ENCODE results near the gene CORIN.

CORIN gene

DNA sequence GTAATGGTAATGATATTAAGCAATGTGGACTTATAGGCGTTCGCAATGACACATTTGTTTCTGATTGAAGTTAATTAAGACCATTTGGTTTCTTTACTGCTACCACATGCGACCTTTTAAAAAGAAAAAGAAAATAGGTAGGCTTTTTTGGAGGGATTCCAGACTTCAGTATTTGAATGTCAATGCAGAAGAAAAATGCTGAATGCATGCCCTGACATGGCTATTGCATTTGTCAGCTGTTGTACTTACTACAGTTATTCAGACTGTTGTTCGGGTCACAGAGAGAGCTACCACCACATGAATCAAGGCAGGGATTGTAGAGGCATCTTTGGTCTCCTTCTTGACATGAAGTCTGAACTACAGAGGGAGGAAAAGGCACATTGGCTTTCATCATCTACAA is 163.7 kb downstream of the CORIN start:
- DNase-seq: no peak

DNA sequence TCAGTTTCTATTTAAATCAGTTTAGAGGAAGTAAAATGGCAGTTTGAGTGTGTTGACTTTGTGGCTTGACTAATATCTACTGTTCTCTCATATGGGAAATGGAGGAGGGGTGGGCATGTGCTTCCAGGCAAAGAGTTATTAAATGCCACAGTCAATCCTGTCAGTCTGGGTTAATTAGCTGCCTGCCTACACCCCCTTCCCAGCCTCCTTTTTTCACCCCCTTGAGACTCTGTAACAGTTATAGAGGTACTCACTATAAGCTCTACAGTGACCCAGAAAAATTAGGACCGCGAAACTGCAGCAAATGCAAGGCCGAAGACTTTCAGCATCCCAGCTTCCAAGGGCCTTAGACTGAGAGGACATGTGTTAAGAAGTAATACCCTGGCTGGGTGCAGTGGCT is 165.2 kb downstream of the CORIN start:
- no peak for DNase-seq

DNA sequence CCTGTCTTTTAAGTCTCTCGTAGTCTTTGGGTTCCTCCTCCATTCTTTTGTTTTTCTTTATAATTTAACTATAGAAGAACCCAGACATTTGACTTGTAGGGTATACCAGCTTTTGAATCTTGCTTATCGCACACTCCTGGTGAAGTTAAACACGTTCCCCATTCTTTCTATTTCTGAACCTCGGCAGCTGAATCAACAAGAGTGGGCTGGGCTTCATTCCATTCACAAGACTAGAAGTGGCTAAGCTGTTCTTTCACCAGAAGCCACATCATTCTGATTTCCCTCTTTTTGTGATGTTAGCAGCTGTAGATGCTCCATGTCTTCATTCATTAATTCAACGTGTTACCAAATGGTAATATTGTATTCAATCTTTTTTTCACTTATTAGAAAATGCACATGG is 167.9 kb downstream of the CORIN start:
- no peak for DNase-seq

DNA sequence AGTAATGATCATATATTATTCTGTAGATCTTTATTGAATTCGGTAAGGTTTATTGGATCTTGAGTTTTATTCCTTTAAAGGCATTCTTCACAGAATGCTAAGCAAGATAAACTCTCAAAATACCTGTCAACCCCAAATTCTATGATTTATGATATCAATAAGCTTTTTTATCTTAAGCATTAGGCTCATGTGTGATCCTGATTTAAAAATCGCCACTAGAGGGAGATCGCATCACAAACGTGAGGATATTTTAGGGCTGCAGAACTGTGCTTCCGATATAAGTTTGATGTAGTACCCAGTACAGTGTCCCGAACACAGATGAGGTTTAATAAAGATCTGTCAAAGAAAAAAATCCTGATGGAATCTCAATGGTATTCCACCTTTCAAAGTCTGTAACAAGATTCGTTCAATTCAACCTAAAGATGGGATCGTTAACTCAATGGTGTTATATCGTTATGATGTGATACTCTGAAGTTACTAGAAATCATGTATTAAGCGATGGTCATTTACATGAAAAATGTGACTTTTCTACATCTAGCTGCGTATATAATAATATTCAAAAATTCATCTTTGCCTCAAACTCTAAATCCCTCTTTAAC is 169.0 kb downstream of the CORIN start:
- DNase-seq: peak; percentile 60

DNA sequence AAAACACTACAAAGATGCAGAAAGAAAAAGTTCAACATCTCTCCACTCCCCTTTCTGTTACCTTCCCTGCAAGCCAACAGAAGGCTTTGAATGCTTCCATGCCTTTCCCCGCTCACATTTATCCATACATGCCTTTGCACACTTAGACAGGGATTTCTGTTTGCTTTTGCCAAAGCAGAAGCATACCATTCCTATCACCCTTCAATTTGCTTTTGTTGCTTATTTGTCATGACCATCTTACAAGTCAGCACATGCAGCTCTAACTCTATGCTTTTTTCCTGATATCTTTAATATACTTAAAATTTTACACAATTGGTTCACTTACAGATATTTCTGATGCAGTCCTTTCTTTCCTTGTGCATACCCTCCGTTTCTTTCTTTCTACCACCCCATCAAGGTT is 169.6 kb downstream of the CORIN start:
- no peak for DNase-seq

DNA sequence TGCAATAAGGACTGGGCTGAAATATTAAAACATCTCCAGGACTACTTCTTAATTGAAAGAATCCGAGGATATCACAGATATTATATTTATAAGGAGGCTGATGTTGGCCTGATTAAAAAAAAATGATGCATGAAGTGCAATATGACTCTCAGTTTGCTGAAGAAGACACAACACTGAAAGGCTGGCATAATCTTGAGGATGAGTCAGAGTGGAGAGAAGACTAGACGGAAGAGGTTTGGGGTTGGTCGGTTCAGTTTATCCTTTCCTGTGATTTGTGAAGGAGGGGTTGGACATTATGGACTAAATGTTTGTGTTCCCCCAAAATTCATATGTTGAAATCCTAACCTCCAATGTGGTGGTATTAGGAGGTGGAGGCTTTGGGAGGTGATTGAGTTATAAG is 170.3 kb downstream of the CORIN start:
- DNase-seq: peak; percentile 28

DNA sequence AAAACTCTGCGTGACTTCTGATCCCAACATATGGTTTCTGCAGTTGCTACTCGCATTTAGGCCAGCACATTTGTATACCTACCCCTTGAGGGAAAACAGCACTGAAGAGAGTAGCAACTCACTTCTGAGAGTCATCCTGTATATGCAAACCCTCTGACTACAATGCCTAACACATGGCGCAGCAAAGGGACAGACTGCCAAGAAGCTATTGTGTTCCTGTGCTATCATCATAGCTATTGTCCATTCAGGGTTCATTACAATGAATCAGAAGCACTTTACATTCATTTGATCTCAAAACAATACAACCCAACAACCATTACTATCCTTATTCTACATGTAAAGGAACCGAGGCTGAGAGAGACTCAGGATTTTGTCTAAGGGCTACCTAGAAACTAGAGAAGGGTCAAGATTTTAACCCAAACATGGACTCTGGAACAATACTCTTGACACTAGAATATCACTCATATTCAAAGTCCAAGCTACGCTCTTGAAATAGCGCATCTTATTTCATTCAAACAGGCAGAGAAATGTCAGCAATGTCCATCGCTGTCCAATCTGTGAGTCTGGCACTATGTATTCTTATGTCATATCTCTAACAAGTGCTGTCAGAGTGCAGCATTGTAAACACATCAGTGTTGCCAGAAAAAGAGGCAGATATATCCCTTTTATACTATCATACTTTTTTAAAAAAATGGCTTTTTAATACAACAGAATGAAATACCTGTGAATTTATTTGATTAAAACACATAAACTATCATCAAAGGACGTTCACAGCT is 173.6 kb downstream of the CORIN start:
- no peak for DNase-seq

DNA sequence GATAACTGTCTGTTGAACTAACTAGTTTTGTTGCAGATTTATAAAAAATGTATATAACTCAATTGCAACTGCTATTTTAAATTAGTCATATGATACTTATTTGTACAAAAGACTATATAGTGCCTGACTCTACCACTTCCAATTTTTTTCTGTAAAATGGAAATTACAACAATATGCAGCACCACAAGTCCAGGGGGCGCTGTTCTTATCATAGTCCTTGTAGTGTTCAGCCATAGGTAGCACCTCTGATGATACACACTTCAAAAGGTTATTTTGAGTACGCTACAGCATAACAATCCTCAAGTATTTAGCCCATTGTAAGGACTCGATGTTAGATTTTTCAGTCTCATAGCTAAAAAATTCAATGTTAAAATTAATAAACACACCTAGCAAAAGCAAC is 174.9 kb downstream of the CORIN start:
- DNase-seq: no peak

DNA sequence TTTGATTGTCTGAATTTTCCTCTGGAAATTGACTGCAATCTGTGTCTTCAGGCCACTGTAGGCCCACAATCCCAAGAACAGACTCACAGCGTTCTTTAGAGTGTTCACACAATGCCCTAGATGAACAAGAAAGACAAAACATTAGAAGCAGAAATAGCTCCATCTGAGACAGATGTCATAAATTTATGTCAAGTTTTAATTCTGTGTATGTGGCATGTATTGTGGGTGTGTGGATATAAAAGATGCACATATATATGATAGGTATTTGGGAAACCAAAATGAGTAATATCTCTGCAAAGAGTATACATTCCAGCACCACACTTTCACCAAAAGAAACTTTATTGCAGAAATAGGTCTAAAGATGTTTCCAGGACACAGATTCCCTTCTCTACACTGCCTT is 176.1 kb downstream of the CORIN start:
- DNase-seq: peak; percentile 52

DNA sequence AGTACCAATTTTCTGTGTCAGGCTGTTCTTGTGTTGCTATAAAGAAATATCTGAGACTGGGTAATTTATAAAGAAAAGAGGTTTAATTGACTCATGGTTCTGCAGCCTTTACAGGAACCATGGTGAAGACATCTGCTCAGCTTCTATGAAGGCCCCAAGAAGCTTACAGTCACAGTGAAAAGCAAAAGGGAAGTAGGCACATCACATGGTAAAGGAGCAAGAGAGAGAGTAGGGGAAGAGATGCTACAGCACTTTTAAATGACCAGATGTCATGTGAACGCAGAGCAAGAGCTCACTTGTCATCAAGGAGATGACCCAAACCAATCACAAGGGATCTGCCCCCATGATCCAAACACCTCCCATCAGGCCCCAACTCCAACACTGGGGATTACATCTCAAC is 178.5 kb downstream of the CORIN start:
- DNase-seq: no peak

DNA sequence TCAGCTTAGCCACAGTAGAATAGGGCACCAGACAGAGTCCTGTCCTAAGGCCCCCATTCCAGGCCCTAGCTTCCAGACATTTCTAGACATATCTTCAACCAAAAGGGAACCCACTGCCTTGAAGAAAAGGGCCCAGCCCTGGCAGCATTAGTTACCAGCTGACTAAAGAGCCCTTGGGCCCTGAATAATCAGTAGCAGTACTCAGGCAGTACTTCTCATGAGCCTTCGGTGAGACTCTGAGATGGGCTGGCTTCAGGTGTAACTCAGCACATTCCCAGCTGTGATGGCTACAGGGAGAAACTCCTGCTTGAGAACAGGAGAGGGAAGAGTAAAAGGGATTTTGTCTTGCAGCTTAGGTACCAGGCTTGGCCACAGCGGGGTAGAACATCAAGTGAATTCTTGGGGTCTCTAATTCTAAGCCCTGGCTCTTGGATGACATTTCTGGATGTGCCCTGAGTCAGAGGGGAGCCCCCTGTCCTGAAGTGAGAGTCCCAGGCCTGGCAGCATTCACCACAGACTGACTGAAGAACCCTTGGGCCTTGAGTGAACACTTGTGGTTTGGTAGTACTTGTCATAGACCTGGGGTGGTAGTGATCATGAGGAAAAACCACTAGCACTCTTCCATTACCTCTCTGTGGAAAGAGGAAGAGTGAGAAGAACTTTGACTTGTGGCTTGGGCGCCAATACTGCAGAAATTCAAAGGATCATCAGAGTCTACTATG is 182.7 kb downstream of the CORIN start:
- DNase-seq: no peak

DNA sequence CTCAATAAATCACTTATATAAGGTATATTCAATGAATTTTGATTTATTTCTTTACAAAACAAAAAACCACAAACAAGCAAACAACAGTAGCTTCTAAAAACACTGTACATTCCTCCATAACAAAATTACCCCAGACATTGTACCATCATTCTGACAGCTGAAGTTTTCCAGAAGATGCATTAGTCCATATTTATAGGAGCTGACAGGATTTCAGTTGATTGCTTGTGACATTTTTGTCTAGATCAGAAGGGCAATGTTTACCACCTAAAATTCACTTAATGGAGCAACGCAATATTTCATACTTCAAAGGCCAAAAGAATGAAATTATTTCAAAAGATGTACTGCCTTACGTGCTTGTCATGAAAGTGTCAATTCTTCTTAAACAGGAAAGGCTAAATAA is 185.8 kb downstream of the CORIN start:
- DNase-seq: no peak

DNA sequence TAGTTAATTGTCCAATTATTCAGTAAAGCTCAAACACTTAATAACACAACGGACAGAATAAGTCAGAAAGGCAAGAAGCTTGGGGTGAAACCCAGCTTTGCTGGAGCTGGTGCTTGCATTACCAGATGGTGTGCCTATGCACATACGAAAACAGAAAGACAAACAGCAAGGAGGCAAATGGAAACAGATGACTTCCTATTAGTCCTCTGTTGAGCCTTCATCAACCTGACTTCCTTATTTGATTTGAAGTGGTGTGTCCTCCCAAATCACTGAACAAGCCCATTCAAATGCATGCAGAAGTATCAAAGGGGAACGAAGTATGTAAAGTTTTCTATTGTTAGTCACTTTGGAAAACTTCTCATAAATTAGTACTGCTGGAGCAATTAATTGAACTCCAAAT is 186.6 kb downstream of the CORIN start:
- no peak for DNase-seq

DNA sequence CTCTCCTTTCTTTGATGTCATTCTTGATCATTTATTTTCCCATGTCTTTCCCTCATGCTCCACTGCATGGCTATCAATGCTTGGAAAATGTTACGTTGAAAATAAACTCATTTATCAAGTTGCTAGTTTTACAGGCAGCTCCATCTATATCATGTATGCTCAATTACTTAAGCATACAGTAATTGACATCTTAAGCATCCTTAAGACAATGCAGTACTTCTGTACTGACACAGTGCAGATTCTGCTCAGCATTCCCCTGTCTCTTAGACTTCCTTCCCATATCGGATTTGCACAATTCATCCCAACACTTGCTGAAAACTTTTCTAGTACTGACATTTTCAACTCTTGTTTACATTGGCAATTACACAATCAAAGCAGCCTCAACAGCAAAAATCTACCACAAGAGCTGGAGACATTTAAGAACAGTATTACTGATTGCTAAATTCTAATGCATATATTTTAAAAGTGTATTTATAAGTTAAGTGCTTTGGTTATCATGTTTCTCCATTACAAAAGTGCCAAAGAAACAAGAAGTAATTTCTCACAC is 187.2 kb downstream of the CORIN start:
- peak; percentile 42 for DNase-seq

DNA sequence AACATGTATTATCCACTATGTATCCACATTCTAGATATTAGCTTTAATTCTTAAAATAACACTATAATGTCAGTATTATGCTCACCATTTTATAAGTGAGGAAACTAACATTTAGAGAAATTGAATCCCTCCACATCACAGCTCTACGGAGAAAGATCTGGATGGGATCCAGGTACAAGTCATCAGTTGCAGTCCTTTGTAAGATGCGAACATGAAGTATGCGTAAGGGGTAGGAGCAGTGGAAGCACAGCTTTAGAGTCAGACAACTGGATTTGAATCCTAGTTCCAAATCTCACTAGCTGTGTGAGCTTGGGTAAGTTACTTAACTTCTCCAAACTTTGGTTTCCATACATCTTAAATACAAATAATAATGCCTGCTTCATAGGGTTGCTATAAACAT is 190.3 kb downstream of the CORIN start:
- no peak for DNase-seq

DNA sequence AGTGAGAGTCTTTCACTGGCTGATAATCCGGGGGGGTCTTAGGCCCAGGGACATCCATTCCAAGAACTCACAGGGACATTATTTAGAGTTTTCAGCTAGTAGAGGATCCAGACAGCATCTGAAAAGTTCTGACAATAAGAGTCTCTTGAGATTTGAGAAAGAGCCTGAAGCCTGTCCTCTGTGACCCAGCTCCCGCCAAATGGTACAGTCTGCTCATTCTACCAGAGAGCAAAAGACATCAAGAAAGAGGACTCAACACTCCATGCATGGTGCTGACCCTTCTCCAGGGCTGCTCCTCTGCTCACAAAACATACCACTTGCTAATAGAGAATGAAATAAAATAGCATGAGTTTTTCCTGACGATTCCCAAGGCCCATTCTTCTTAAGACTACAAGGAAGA is 190.8 kb downstream of the CORIN start:
- DNase-seq: no peak

DNA sequence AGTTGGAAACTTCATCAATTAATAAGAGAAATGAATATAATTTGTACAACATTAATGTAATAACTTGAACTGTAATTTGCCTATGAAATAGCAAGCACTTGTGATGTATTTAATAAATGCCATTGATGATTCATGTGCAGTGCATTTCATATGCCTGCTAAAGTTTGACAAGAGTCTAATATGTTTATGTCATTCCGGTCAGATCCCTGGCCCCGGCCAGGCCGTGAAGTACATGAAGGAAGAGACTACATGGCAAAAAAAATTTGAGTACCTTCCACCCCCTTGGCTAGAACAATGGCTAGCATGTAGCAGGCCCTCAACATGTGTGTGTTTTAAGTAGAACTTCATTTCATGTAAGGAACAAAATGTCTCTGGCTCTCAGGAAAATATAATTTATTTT is 191.5 kb downstream of the CORIN start:
- peak; percentile 37 for DNase-seq

DNA sequence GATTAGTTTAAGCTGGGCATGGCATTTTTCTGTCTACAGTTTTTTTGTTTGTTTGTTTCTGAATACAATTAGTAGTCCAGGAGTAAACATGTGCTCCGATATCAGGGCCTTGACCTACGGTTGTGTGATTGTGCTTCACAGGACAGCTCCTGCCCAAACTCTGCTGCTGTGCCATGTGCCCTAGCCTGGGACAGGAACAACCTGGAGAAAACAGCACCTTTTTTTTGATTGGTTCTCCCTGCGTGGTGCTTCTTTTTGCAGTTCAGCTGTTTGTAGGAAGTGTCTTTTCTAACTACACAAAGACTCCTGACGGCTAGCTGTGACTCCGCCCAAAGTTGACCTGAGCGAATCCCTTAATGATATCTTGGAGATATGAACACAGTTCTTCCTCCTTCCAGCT is 194.0 kb downstream of the CORIN start:
- DNase-seq: no peak

DNA sequence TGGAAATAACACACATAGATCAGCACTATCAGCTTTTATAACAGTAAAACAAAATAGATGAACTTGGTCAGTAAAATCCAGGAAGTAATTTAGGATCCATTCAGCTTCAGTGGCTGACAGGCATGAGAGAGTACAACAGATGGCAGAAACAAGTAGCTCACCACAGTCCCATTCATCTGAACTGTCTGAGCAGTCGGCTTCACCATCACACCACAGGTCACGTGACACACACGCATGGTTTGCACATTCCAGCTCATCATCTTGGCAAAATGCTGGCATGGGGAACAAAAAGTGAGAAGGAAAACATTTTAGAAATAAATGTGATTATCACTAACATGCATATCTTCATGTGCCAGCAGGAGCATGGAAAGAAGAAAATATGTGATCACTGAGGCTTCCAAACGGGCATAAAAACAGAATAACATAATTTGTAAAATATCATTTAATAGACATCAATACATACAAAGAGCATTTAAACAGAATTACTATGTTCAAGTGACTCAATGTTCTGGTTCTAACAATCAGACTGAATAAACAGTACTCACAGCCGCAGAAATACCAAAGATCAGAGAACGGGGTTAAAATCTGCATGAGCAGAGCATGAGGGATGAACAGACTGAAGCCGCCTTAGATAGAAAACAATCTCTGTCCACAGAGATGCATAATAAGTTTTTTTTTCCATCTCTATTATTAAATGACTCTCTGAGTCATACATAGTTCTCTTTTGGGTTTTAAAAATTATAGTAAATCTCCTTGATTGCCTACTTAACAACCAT is 194.7 kb downstream of the CORIN start:
- peak; percentile 59 for DNase-seq

DNA sequence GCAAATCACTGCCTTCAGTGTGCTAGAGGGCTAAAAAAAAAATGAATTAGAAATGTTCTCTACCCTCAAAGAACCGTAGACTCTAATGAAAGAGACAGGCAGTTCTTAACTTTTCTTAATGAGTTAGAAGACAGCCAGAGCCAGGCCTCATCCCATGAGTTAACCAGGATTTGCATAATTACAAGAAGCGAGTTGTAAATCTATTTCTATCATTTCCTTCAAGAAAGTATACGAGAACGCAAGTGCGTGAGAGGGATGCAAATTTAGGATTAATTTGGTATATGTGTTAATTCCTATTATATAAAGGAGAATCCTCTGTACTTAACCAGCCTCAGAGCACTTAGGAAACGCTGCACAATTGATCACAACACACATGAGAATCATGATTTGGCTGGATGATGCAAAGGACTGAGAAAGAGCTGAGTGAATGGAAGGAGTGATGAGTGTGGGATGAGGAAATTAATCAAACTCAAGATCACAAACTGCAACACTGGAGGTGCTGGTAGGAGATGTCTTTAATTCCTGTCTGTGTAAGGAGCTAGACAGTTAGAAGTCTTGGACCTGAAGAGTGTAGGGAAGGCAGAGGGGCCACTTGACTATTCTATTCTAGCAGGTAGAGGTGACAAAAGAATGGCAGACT is 195.6 kb downstream of the CORIN start:
- DNase-seq: no peak

DNA sequence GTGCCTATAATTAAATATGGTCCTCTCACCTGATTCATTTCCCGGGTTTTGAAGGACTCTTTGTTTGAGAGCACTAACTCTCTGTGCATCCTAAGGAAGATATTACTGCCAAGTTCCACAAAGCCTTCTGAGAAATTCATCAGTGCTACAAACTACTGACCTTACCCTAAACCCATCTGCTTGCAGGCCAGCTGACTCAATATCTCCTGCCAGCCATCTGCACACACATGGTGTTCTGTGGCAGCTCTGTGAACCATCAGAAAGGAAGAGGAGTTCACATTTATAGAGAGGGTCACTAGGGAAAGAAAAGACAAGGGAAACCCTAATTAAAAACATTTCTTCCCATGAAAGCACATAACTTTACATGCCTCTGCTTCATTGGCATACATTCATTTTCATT is 196.1 kb downstream of the CORIN start:
- peak; percentile 7 for DNase-seq

DNA sequence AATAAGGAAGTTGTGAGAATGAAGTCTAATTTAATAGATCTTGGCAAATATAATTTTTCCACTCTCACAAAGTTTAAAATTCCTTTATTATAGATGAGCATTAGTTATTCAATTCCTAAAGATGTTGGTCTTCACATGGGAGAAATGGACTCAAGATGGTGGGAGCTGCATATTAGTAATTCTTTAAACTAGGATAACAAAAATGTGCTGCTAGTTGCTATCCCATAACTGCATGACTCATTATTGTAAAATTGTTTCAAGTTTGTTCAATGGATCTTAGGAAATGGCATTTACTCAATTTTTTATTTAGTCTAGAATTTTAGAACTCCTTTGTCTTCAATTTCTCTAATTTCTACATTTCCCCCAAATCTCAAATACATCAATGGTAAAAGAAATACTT is 197.0 kb downstream of the CORIN start:
- peak; percentile 63 for DNase-seq

Measured in fibroblast of skin of back (primary cell).